ENCODE data around the gene LIPC. TPM values are rescaled to one million over a fixed set of nuclear protein-coding genes. Genes with fewer than 3 reads are reported as not detected.

The LIPC gene
- polyA plus RNA-seq, 3 donors = 0.37 TPM; not detected in 2

DNA sequence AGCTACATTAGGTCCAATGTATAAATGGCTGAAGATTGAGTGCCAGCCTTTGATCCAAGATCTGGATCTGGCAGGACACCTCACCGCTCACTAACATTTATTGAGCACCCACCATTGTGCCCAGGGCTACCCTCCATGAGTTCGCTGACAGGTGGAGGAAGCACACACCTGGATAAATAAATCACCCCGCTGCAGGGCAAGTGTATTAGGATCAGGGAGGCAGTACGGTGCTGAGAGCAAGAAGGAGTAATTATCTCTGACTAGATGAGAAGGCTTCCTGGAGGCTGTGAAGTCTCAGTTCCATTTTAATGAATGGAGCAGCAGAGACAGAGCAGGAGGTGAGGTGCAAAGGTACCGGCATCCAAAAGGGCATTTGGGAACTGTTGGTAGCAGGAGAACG is 104.1 kb downstream of the LIPC start:
- H3K27me3 Mint-ChIP-seq (ENCODE audit: low read depth in 3 of 3) = peaks cover 0 to 6% (median 0%) of the 10 kb centered on the region in 3 donors
- peaks cover 0 to 1% of the 10 kb centered on the region in 2 donors for H3K36me3 Mint-ChIP-seq
- no peaks in the 10 kb centered on the region for H3K9me3 ChIP-seq (replicated peaks in 1 of 2; ENCODE audit: control insufficient read depth in 1 of 2, insufficient read depth in 1 of 2, low read length in 2 of 2)
- DNase-seq = no peak
- H3K27me3 ChIP-seq (ENCODE audit: control insufficient read depth in 2 of 2, insufficient read depth in 2 of 2, low read length in 2 of 2) = no peaks in the 10 kb centered on the region
- no peak overlapping the region for H3K4me3 ChIP-seq (replicated peaks in 1 of 3; ENCODE audit: low read depth in 2 of 3, low read length in 3 of 3)
- no peak overlapping the region for H3K9ac ChIP-seq (ENCODE audit: insufficient read depth, low read length, poor library complexity, severe bottlenecking)
- H3K36me3 ChIP-seq (replicated peaks in 1 of 2; ENCODE audit: control insufficient read depth in 1 of 2, insufficient read depth in 2 of 2, low read length in 2 of 2) = no peaks in the 10 kb centered on the region
- H3K4me2 ChIP-seq (replicated peaks; ENCODE audit: extremely low read depth, low read length, poor library complexity, severe bottlenecking) = no peak overlapping the region
- H3K4me3 Mint-ChIP-seq = peak overlapping the region in 1 of 2 donors; percentile 54
- intact Hi-C loops (cut with micrococcal nuclease) = no loop called here
- no peak overlapping the region for H3K27ac ChIP-seq (ENCODE audit: low read depth in 1 of 2, low read length in 2 of 2)
- H3K79me2 ChIP-seq (ENCODE audit: insufficient read depth, low read length) = no peaks in the 10 kb centered on the region
- 96% methylated on average over 5 of the region's 6 CpGs for WGBS (ENCODE audit: insufficient coverage)
- H4K20me1 ChIP-seq (ENCODE audit: insufficient read depth, low read length) = no peaks in the 10 kb centered on the region
- no peak overlapping the region for H2AFZ ChIP-seq (ENCODE audit: insufficient read depth, low read depth, low read length, poor library complexity, severe bottlenecking)
- peaks cover 2% of the 10 kb centered on the region for H3K4me1 Mint-ChIP-seq
- TF ChIP-seq, protein P1, sequence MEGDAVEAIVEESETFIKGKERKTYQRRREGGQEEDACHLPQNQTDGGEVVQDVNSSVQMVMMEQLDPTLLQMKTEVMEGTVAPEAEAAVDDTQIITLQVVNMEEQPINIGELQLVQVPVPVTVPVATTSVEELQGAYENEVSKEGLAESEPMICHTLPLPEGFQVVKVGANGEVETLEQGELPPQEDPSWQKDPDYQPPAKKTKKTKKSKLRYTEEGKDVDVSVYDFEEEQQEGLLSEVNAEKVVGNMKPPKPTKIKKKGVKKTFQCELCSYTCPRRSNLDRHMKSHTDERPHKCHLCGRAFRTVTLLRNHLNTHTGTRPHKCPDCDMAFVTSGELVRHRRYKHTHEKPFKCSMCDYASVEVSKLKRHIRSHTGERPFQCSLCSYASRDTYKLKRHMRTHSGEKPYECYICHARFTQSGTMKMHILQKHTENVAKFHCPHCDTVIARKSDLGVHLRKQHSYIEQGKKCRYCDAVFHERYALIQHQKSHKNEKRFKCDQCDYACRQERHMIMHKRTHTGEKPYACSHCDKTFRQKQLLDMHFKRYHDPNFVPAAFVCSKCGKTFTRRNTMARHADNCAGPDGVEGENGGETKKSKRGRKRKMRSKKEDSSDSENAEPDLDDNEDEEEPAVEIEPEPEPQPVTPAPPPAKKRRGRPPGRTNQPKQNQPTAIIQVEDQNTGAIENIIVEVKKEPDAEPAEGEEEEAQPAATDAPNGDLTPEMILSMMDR (IDR thresholded peaks at IDR 0.05) = no peak
- no peaks in the 10 kb centered on the region for H3K9me3 Mint-ChIP-seq
- H3K4me1 ChIP-seq (ENCODE audit: control insufficient read depth in 1 of 2, insufficient read depth in 2 of 2, low read length in 2 of 2) = no peaks in the 10 kb centered on the region
- H3K27ac Mint-ChIP-seq = peak overlapping the region in 1 of 7 donors; percentile 55

GRCh38 chr15:58536414-58536813 is 104.6 kb downstream of the LIPC start:
- 100% methylated on average over 3 of the region's 4 CpGs for WGBS (ENCODE audit: insufficient coverage)
- intact Hi-C loops (cut with micrococcal nuclease) = no loop called here
- TF ChIP-seq, protein P1 (IDR thresholded peaks at IDR 0.05) = no peak
- H3K4me3 ChIP-seq (replicated peaks in 1 of 3; ENCODE audit: low read depth in 2 of 3, low read length in 3 of 3) = no peak overlapping the region
- H3K4me1 Mint-ChIP-seq = peaks cover 2% of the 10 kb centered on the region
- H3K4me2 ChIP-seq (replicated peaks; ENCODE audit: extremely low read depth, low read length, poor library complexity, severe bottlenecking) = no peak overlapping the region
- H3K4me1 ChIP-seq (ENCODE audit: control insufficient read depth in 1 of 2, insufficient read depth in 2 of 2, low read length in 2 of 2) = no peaks in the 10 kb centered on the region
- H3K9me3 Mint-ChIP-seq = no peaks in the 10 kb centered on the region
- H3K4me3 Mint-ChIP-seq = no peak overlapping the region
- H3K27me3 ChIP-seq (ENCODE audit: control insufficient read depth in 2 of 2, insufficient read depth in 2 of 2, low read length in 2 of 2) = no peaks in the 10 kb centered on the region
- no peaks in the 10 kb centered on the region for H3K36me3 ChIP-seq (replicated peaks in 1 of 2; ENCODE audit: control insufficient read depth in 1 of 2, insufficient read depth in 2 of 2, low read length in 2 of 2)
- H3K9ac ChIP-seq (ENCODE audit: insufficient read depth, low read length, poor library complexity, severe bottlenecking) = no peak overlapping the region
- no peaks in the 10 kb centered on the region for H4K20me1 ChIP-seq (ENCODE audit: insufficient read depth, low read length)
- DNase-seq = no peak
- H2AFZ ChIP-seq (ENCODE audit: insufficient read depth, low read depth, low read length, poor library complexity, severe bottlenecking) = no peak overlapping the region
- no peaks in the 10 kb centered on the region for H3K9me3 ChIP-seq (replicated peaks in 1 of 2; ENCODE audit: control insufficient read depth in 1 of 2, insufficient read depth in 1 of 2, low read length in 2 of 2)
- no peak overlapping the region for H3K27ac ChIP-seq (ENCODE audit: low read depth in 1 of 2, low read length in 2 of 2)
- no peak overlapping the region for H3K27ac Mint-ChIP-seq
- no peaks in the 10 kb centered on the region for H3K79me2 ChIP-seq (ENCODE audit: insufficient read depth, low read length)
- peaks cover 0 to 6% (median 0%) of the 10 kb centered on the region in 3 donors for H3K27me3 Mint-ChIP-seq (ENCODE audit: low read depth in 3 of 3)
- H3K36me3 Mint-ChIP-seq = peaks cover 0 to 1% of the 10 kb centered on the region in 2 donors

All from CD14-positive monocyte (primary cell).